Sigmoid colon (tissue), 7 donors: ENCODE results near the gene RNU7-1. TPM values are rescaled to one million over a fixed set of nuclear protein-coding genes. Genes with fewer than 3 reads are reported as not detected.

ENCODE experiments used
- DNase-seq: peaks from one replicate; pipeline ENCODE4 v3.0.0-alpha.2; 2019
- H3K27ac ChIP-seq, 4 donors: fragments of 200-600 bp; sonication (generic); one replicate each; pipeline ENCODE4 v1.5.1; 2016 to 2019; ENCODE audit warnings: mild to moderate bottlenecking in 1 of 4
- H3K27me3 ChIP-seq, 3 donors: fragments of 200-600 bp; sonication (generic); one replicate each; pipeline ENCODE4 v1.5.1; 2019; ENCODE audit warnings: mild to moderate bottlenecking in 1 of 3
- H3K36me3 ChIP-seq, 4 donors: fragments of 200-600 bp; sonication (generic); one replicate each; pipeline ENCODE4 v1.5.1; 2016 to 2019
- H3K4me1 ChIP-seq, 4 donors: fragments of 200-600 bp; sonication (generic); one replicate each; pipeline ENCODE4 v1.5.1; 2017 to 2019
- H3K4me3 ChIP-seq, 4 donors: fragments of 200-600 bp; sonication (generic); one replicate each; pipeline ENCODE4 v1.5.1; 2017 to 2019; ENCODE audit warnings: mild to moderate bottlenecking in 2 of 4, moderate library complexity in 1 of 4
- H3K9me3 ChIP-seq, 4 donors: fragments of 200-600 bp in 3 of 4; sonication (generic) in 3 of 4; one replicate each; pipeline versions ENCODE4 v1.5.1 to v1.6.1; 2013 to 2019
- CTCF ChIP-seq, 4 experiments: fragments of 450-650 bp in 3 of 4; fragments of 200-600 bp in 1 of 4; IDR thresholded peaks; one replicate each; pipeline ENCODE4 v1.5.1; 2016 to 2019; ENCODE audit warnings: antibody characterized with exemption in 4 of 4, mild to moderate bottlenecking in 3 of 4, moderate library complexity in 2 of 4
- EP300 ChIP-seq, 4 donors: sonication (generic); formaldehyde crosslinking; IDR thresholded peaks; one replicate each; pipeline ENCODE4 v1.6.1; 2017; ENCODE audit warnings: antibody characterized with exemption in 4 of 4
- POLR2A ChIP-seq, 2 donors: fragments of 450-650 bp; IDR thresholded peaks; one replicate each; pipeline ENCODE4 v1.6.1; 2016; ENCODE audit warnings: antibody characterized with exemption in 2 of 2, mild to moderate bottlenecking in 2 of 2, moderate library complexity in 2 of 2
- POLR2AphosphoS5 ChIP-seq, 4 donors: sonication (generic); formaldehyde crosslinking; IDR thresholded peaks; one replicate each; pipeline ENCODE4 v1.6.1; 2017; ENCODE audit warnings: antibody characterized with exemption in 4 of 4
- WGBS, 2 donors: extraction: QIAGEN DNeasy Blood & Tissue Kit; methylation state at CpG; one replicate each; pipeline ENCODE4 v1.1.7; 2013; 5-methylcytosine and 5-hydroxymethylcytosine counted together
- intact Hi-C: fragments of 100-400 bp; cut with DNase I; formaldehyde crosslinking; loops from one replicate; pipeline ENCODE4 v1.15.1; 2023
- polyA plus RNA-seq, 3 donors: library from polyadenylated mRNA; stranded (reverse); fragments of 200-250 nt; gene quantifications; one replicate each; pipeline ENCODE4 v1.2.3, GENCODE V29; 2013
- total RNA-seq, 4 donors: library from RNA; depleted of rRNA; stranded (reverse); fragments of >200 nt; gene quantifications; one replicate each; pipeline ENCODE4 v1.1.0, GENCODE V29; 2016
- donor health status: healthy with polysubstance abuse.
- donor health status: Bipolar disorder and iron deficiency.
- donor health status: healthy.

Gene RNU7-1
- total and polyA plus RNA-seq, 7 donors: not detected

DNA sequence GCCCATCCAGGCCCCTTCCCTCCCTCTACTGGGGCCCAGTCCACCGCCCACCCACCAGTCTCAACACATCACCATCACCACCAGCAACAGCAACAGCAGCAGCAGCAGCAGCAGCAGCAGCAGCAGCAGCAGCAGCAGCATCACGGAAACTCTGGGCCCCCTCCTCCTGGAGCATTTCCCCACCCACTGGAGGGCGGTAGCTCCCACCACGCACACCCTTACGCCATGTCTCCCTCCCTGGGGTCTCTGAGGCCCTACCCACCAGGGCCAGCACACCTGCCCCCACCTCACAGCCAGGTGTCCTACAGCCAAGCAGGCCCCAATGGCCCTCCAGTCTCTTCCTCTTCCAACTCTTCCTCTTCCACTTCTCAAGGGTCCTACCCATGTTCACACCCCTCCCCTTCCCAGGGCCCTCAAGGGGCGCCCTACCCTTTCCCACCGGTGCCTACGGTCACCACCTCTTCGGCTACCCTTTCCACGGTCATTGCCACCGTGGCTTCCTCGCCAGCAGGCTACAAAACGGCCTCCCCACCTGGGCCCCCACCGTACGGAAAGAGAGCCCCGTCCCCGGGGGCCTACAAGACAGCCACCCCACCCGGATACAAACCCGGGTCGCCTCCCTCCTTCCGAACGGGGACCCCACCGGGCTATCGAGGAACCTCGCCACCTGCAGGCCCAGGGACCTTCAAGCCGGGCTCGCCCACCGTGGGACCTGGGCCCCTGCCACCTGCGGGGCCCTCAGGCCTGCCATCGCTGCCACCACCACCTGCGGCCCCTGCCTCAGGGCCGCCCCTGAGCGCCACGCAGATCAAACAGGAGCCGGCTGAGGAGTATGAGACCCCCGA, 6.8 kb upstream of the RNU7-1 start:
- no peak for DNase-seq
- H3K27me3 ChIP-seq: no peaks in the 10 kb centered on the region
- intact Hi-C loops: loop anchor here (1.0 to 5.0 kb wide), 2 partner anchors 9 to 65 kb away; partner anchors contain the start of gene SPSB2
- TF ChIP-seq EP300 (IDR thresholded peaks at IDR 0.05) (no peak), POLR2AphosphoS5 (IDR thresholded peaks at IDR 0.05) (peak in 2 of 4 donors; percentile 61 to 69)
- peak overlapping the region; percentile 50 to 61 (median 56) for H3K4me3 ChIP-seq
- H3K36me3 ChIP-seq: peaks cover 5 to 66% (median 41%) of the 10 kb centered on the region in 4 donors
- peak overlapping the region; percentile 89 to 99 (median 94) for H3K27ac ChIP-seq
- H3K4me1 ChIP-seq: peaks cover 0 to 72% (median 62%) of the 10 kb centered on the region in 4 donors
- no peaks in the 10 kb centered on the region for H3K9me3 ChIP-seq
- 13 to 34% methylated on average over 36 of the region's 36 CpGs for WGBS, 2 donors

GRCh38 chr12:6937481-6938352, 5.9 kb upstream of the RNU7-1 start:
- H3K4me1 ChIP-seq: peaks cover 0 to 71% (median 61%) of the 10 kb centered on the region in 4 donors
- peak in 1 of 4 donors; percentile 81 for TF ChIP-seq EP300 (IDR thresholded peaks at IDR 0.05)
- peak; percentile 93 to 97 (median 96) for TF ChIP-seq POLR2AphosphoS5 (IDR thresholded peaks at IDR 0.05)
- TF ChIP-seq POLR2A (IDR thresholded peaks at IDR 0.05): peak; percentile 15 to 60
- peak; percentile 90 to 98 (median 94) for TF ChIP-seq CTCF (IDR thresholded peaks at IDR 0.05)
- intact Hi-C loops: loop anchor here (1.0 to 5.0 kb wide), 3 partner anchors 9 to 65 kb away; partner anchors contain the start of gene SPSB2
- H3K27me3 ChIP-seq: no peaks in the 10 kb centered on the region
- peak; percentile 97 for DNase-seq
- 0 to 1% methylated on average over 80 of the region's 80 CpGs for WGBS, 2 donors
- H3K4me3 ChIP-seq: peak overlapping the region; percentile 50 to 61 (median 56)
- peaks cover 5 to 70% (median 42%) of the 10 kb centered on the region in 4 donors for H3K36me3 ChIP-seq
- H3K9me3 ChIP-seq: no peaks in the 10 kb centered on the region
- peak overlapping the region; percentile 89 to 99 (median 94) for H3K27ac ChIP-seq

DNA sequence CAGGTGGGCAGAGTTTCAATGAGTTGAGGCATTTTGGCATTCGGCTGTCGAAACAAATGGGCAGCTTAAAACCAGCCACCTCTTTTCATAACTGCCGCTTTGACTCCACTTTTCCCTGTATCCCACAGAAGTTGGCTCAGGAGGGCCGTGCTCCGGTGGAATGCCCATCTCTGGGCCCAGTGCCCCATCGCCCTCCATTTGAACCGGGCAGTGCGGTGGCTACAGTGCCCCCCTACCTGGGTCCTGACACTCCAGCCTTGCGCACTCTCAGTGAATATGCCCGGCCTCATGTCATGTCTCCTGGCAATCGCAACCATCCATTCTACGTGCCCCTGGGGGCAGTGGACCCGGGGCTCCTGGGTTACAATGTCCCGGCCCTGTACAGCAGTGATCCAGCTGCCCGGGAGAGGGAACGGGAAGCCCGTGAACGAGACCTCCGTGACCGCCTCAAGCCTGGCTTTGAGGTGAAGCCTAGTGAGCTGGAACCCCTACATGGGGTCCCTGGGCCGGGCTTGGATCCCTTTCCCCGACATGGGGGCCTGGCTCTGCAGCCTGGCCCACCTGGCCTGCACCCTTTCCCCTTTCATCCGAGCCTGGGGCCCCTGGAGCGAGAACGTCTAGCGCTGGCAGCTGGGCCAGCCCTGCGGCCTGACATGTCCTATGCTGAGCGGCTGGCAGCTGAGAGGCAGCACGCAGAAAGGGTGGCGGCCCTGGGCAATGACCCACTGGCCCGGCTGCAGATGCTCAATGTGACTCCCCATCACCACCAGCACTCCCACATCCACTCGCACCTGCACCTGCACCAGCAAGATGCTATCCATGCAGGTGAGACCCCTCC, 5.0 kb upstream of the RNU7-1 start:
- intact Hi-C loops: loop anchor here (1.0 to 5.0 kb wide), 2 partner anchors 14 to 66 kb away; partner anchors contain the start of gene SPSB2
- H3K4me3 ChIP-seq: peak overlapping the region in 3 of 4 donors; percentile 54 to 61 (median 58)

DNA sequence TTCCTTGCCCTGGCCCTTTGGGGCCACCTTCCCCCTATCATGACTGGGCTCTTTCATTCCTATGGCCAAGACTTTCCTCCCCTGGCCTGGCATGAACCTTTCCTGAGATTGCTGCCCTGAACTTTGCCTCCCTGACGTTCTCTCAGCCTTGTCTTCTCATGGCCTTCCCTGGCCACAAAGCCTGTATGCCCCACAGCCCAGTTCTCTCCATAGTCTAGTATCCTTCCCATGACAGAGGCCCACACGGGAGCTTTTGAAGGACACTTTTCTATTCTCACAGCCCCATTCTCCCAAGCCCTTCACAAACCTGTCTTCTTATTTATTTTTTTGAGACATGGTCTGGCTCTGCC, 4.5 kb upstream of the RNU7-1 start:
- Histone ChIP-seq H3K4me3 (no peak overlapping the region), H3K27me3 (no peaks in the 10 kb centered on the region), H3K9me3 (no peaks in the 10 kb centered on the region), H3K4me1 (peaks cover 0 to 66% (median 53%) of the 10 kb centered on the region in 4 donors), H3K27ac (peak overlapping the region; percentile 10 to 99 (median 92)), H3K36me3 (peaks cover 5 to 59% (median 31%) of the 10 kb centered on the region in 4 donors)
- DNase-seq: no peak
- intact Hi-C loops: loop anchor here (5.0 kb wide), 1 partner anchor 67 kb away; the partner anchor contains the start of gene SPSB2
- 74 to 84% methylated on average over 2 of the region's 2 CpGs for WGBS, 2 donors
- TF ChIP-seq EP300 (IDR thresholded peaks at IDR 0.05): no peak
- no peak for TF ChIP-seq CTCF (IDR thresholded peaks at IDR 0.05)
- TF ChIP-seq POLR2AphosphoS5 (IDR thresholded peaks at IDR 0.05): no peak
- TF ChIP-seq POLR2A (IDR thresholded peaks at IDR 0.05): no peak

More for the DNA sequence above, 5.0 kb upstream of the RNU7-1 start:
- TF ChIP-seq CTCF (IDR thresholded peaks at IDR 0.05) (peak in 1 of 4 experiments; percentile 5), POLR2AphosphoS5 (IDR thresholded peaks at IDR 0.05) (peak in 2 of 4 donors; percentile 64 to 70), POLR2A (IDR thresholded peaks at IDR 0.05) (no peak), EP300 (IDR thresholded peaks at IDR 0.05) (no peak)
- Histone ChIP-seq H3K4me1 (peaks cover 0 to 69% (median 59%) of the 10 kb centered on the region in 4 donors), H3K27ac (peak overlapping the region; percentile 89 to 99 (median 94)), H3K9me3 (no peaks in the 10 kb centered on the region), H3K27me3 (no peaks in the 10 kb centered on the region), H3K36me3 (peaks cover 5 to 65% (median 37%) of the 10 kb centered on the region in 4 donors)
- WGBS, 2 donors: 85 to 87% methylated on average over 32 of the region's 32 CpGs
- no peak for DNase-seq
